ENCODE data around the gene GRM4. TPM values are rescaled to one million over a fixed set of nuclear protein-coding genes. Genes with fewer than 3 reads are reported as not detected.
A peak's percentile ranks its signal among the peaks of the same experiment; 100 is the strongest.

Gene GRM4
- total and polyA plus RNA-seq, 9 of the 15 experiments (the other 6 are each of a cell fraction or from before 2014, with no cell fraction given) = 0.18 TPM; not detected in 8

DNA sequence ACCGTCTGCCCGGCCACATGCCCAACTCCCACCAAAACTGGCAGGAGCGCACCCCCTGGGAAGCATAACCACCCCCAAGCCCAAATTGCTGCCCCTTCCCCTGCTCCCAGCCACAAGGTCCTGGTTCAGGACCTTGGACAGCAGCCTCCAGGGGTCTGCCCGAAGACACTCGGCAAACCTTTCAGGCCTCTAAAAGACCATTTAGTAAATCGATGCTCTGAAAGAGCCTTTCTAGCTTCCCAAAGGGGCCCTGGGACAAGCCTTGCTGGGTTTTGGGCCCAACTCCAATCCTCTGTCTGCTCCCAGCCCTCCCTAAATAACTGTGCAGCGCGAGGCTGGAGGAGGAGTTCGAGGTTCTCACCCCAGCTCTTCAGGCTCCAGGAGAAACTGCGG, 30.5 kb downstream of the GRM4 start (continued):
- TF ChIP-seq, protein P1, sequence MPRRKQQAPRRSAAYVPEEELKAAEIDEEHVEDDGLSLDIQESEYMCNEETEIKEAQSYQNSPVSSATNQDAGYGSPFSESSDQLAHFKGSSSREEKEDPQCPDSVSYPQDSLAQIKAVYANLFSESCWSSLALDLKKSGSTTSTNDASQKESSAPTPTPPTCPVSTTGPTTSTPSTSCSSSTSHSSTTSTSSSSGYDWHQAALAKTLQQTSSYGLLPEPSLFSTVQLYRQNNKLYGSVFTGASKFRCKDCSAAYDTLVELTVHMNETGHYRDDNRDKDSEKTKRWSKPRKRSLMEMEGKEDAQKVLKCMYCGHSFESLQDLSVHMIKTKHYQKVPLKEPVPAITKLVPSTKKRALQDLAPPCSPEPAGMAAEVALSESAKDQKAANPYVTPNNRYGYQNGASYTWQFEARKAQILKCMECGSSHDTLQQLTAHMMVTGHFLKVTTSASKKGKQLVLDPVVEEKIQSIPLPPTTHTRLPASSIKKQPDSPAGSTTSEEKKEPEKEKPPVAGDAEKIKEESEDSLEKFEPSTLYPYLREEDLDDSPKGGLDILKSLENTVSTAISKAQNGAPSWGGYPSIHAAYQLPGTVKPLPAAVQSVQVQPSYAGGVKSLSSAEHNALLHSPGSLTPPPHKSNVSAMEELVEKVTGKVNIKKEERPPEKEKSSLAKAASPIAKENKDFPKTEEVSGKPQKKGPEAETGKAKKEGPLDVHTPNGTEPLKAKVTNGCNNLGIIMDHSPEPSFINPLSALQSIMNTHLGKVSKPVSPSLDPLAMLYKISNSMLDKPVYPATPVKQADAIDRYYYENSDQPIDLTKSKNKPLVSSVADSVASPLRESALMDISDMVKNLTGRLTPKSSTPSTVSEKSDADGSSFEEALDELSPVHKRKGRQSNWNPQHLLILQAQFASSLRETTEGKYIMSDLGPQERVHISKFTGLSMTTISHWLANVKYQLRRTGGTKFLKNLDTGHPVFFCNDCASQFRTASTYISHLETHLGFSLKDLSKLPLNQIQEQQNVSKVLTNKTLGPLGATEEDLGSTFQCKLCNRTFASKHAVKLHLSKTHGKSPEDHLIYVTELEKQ (CRISPR knock-in tag; IDR thresholded peaks at IDR 0.05) = no peak
- TF ChIP-seq, protein P2, sequence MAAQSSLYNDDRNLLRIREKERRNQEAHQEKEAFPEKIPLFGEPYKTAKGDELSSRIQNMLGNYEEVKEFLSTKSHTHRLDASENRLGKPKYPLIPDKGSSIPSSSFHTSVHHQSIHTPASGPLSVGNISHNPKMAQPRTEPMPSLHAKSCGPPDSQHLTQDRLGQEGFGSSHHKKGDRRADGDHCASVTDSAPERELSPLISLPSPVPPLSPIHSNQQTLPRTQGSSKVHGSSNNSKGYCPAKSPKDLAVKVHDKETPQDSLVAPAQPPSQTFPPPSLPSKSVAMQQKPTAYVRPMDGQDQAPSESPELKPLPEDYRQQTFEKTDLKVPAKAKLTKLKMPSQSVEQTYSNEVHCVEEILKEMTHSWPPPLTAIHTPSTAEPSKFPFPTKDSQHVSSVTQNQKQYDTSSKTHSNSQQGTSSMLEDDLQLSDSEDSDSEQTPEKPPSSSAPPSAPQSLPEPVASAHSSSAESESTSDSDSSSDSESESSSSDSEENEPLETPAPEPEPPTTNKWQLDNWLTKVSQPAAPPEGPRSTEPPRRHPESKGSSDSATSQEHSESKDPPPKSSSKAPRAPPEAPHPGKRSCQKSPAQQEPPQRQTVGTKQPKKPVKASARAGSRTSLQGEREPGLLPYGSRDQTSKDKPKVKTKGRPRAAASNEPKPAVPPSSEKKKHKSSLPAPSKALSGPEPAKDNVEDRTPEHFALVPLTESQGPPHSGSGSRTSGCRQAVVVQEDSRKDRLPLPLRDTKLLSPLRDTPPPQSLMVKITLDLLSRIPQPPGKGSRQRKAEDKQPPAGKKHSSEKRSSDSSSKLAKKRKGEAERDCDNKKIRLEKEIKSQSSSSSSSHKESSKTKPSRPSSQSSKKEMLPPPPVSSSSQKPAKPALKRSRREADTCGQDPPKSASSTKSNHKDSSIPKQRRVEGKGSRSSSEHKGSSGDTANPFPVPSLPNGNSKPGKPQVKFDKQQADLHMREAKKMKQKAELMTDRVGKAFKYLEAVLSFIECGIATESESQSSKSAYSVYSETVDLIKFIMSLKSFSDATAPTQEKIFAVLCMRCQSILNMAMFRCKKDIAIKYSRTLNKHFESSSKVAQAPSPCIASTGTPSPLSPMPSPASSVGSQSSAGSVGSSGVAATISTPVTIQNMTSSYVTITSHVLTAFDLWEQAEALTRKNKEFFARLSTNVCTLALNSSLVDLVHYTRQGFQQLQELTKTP (IDR thresholded peaks at IDR 0.05; ENCODE audit: low read depth in 1 of 2, partially characterized antibody in 2 of 2) = peak in 1 of 2 experiments; percentile 89
- TF ChIP-seq MAZ (CRISPR knock-in tag; conservative IDR thresholded peaks at IDR 0.05 in 1 of 2, IDR thresholded peaks at IDR 0.05 in 1 of 2) (peak in 1 of 2 experiments; percentile 56; a peak in 1 of 4 replicates), ZFPM2 (CRISPR knock-in tag; IDR thresholded peaks at IDR 0.05) (no peak), DMBX1 (CRISPR knock-in tag; IDR thresholded peaks at IDR 0.05; ENCODE audit: borderline replicate concordance) (0 out of 2 replicates have a peak, but pooled peaks have one; percentile 46), MXI1 (IDR thresholded peaks at IDR 0.05; ENCODE audit: low read depth, low read length) (no peak), TEAD4 (IDR thresholded peaks at IDR 0.05; ENCODE audit: low read length) (no peak), TEAD4 (CRISPR knock-in tag; IDR thresholded peaks at IDR 0.05; ENCODE audit: borderline replicate concordance) (0 out of 2 replicates have a peak, but pooled peaks have one; percentile 35), POLR2G (IDR thresholded peaks at IDR 0.05; ENCODE audit: low read depth, low read length) (no peak), ZNF143 (CRISPR knock-in tag; IDR thresholded peaks at IDR 0.05) (0 out of 2 replicates have a peak, but pooled peaks have one; percentile 18)
- TF ChIP-seq, protein P3, sequence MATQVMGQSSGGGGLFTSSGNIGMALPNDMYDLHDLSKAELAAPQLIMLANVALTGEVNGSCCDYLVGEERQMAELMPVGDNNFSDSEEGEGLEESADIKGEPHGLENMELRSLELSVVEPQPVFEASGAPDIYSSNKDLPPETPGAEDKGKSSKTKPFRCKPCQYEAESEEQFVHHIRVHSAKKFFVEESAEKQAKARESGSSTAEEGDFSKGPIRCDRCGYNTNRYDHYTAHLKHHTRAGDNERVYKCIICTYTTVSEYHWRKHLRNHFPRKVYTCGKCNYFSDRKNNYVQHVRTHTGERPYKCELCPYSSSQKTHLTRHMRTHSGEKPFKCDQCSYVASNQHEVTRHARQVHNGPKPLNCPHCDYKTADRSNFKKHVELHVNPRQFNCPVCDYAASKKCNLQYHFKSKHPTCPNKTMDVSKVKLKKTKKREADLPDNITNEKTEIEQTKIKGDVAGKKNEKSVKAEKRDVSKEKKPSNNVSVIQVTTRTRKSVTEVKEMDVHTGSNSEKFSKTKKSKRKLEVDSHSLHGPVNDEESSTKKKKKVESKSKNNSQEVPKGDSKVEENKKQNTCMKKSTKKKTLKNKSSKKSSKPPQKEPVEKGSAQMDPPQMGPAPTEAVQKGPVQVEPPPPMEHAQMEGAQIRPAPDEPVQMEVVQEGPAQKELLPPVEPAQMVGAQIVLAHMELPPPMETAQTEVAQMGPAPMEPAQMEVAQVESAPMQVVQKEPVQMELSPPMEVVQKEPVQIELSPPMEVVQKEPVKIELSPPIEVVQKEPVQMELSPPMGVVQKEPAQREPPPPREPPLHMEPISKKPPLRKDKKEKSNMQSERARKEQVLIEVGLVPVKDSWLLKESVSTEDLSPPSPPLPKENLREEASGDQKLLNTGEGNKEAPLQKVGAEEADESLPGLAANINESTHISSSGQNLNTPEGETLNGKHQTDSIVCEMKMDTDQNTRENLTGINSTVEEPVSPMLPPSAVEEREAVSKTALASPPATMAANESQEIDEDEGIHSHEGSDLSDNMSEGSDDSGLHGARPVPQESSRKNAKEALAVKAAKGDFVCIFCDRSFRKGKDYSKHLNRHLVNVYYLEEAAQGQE (IDR thresholded peaks at IDR 0.05; ENCODE audit: borderline replicate concordance) = peak; percentile 99
- TF ChIP-seq, protein P3 (CRISPR knock-in tag; IDR thresholded peaks at IDR 0.05; ENCODE audit: low read depth) = peak; percentile 97
